ENCODE measurements around the gene GATAD2A.

Gene GATAD2A

DNA sequence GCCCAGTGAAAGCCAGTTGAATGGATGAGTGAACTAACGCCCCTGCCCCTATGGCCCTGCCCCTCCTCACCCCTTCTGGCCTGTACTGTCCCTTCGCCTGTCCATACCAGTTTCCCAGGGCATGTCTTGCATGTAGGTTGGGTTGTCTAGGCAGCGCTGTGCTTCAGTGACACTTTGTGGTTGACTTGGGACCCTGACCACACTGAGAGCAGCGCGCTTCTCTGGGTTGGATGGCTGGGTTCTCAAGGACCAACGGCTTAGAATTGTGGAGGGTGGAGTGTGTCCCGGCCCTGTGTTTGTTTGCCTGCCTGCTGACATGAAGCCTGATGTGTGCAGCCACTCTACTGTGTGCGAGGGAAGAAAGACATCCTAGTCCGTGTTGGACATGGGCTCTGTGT is 15.8 kb downstream of the GATAD2A start:
- no peak for DNase-seq (ENCODE audit: low read depth in 4 of 4, low spot score in 1 of 4)

DNA sequence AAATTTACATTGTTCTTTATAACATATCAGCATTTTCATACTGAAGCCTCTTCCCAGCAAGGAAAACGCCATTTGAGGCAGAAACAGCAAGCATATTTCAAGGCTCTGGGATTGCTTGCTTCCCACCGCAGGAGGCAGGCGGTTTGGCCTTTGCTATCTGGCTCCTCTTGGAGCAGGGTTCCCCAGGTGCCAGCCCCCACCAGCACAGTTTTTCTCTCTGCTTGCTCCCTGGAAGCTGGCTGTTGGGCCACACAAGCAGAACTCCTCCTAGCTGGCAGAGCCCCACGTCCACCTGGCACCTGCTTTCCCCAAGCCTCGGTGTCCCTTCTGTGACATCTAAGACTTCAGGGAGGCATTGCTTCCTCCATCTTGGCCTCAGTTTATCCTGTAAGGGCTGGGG is 16.7 kb downstream of the GATAD2A start:
- no peak for DNase-seq (ENCODE audit: low read depth in 4 of 4, low spot score in 1 of 4)

DNA sequence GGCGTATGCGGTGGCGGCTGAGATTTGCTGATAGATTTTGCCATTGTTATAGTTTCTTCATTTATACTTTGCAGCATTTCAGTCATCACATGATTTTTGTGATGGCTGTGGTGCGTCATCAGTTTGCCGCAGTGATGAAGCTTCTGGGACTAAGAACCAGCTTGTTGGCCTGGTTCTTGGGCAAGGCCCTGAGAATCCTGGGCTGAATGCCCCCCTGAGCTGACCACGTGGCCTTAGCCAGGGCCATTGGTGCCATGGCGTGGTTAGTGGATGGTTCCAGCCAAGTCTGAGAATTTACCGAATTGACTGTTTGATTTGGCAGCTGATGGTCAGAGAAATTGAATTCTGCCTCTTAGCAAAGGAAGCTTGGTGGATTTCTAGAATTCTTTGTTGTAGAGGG is 17.8 kb downstream of the GATAD2A start:
- no peak for DNase-seq (ENCODE audit: low read depth in 4 of 4, low spot score in 1 of 4)

DNA sequence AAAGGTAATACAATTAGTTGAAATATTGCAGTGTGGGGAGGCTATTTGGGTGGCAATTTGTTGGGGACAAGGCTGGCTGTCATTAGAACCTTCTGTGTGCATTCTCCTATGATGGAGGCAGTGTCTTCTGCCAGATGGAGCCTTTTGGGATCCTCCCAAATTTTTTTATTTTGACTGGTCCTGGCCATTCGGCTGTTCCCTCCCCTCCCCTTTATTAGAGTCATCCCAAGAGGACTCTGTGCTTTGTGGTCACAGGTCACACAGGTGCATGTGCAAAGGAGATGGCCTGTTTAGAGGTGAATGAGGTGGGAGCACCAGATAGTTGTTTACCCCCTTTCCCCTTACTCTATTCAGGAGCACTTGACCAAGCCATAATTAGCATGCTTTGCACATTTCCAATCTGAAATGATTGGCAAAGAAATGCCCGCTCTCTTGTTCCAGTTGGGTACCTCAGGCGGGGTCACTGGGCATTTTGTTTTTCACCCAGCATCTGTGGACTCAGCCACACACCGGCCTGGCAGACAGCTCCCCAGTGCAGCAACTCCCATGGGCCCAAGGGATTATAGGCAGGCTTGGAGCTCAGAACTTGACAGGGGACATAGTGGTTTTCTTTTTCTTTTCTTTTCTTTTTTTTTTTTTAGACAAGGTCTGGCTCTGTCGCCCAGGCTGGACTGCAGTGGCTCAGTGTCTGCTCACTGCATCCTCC is 19.8 kb downstream of the GATAD2A start:
- DNase-seq (ENCODE audit: low read depth in 4 of 4, low spot score in 1 of 4), result no peak

DNA sequence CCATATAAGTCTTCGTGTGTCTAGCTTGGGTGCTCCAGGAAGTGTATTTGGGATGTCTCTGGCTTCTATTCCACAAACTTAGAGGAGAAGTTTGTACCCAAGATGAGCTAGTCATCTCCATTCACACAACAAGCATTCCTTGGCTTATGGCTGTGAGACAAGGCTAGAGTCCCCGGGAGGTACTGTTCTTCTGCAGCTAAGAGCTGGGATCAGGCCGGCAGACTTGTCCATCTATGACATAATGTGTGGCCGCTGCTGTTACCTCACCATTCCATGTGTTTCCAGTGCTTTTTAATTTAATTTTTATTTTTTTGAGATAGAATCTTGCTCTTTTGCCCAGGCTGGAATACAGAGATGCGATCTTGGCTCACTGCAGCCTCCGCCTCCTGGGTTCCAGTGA is 20.7 kb downstream of the GATAD2A start:
- DNase-seq (ENCODE audit: low read depth in 4 of 4, low spot score in 1 of 4), result no peak

DNA sequence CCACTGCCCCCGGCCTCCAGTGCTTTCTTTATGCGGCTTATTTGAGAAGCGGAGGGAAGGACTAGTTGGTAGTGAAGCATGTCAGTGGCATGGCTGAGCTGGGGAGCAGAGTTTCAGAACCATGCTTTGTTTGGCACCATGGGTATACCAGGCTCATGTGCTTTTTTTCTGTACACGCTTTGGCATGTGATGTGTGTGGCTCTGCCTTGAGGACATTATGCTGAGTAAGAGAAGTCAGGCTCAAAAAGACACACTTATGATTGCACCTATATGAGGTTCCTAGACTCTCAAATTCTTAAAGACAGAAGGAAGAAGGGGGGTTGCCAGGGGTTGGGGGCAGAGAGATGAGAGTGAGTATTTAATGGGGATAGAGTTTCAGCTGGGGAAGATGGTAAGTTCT is 21.3 kb downstream of the GATAD2A start:
- DNase-seq (ENCODE audit: low read depth in 4 of 4, low spot score in 1 of 4), result no peak

DNA sequence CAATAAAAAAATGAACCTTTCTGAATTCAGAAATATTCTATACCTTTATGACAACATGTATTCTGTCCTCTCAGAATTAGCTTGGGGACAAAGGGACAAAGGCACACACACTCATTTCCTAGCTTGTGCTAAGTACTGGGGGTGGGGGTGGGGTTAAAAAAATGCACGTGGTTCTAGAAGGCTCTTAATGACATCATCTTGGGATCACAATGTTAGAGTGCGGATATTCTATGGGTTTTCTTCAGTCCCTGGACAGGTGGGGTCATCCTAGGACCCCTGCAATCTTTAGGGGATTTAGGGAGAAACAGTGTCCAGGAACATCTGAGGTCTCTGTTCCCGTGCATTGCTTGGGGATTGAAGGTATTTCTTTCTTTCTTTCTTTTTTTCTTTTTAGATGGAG is 21.8 kb downstream of the GATAD2A start:
- DNase-seq (ENCODE audit: low read depth in 4 of 4, low spot score in 1 of 4), result no peak

DNA sequence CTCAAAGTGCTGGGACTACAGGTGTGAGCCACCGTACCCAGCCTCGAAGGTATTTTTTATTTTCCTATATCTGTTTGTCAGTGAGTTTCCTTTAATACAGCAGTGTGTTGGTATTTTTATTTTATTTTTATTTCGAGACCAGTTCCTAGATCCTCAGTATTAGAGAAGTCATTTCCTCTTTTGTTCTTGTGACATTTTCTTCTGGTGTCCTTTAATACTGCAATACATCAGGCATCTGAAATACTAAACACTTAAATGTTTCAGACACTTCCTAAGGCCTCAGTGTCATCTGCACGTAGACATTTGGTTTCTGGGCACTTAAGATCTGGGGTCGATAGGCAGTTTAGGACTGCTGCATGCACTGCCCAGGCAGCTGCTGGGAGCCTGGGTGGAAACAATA is 22.5 kb downstream of the GATAD2A start:
- DNase-seq (ENCODE audit: low read depth in 4 of 4, low spot score in 1 of 4), result no peak

DNA sequence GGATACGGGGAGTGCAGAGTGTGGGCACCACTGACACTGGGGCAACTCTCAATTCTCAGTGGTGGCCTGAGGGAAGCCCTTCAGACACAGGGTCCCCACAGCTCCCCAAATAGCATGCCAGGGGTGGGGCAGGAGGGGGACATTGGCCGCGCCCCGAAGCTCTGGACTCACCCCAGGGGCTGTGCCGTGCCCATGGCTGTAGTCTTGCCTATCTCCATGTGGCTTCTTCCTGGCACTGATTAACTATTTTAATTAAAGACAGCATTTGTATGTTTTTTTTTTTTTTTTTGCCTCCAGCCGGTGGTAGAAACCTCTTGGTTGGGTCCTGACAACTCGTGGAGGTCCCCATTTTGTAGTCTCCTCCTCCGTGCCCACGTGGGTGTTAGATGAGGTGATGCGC is 23.3 kb downstream of the GATAD2A start:
- DNase-seq (ENCODE audit: low read depth in 4 of 4, low spot score in 1 of 4), result no peak

DNA sequence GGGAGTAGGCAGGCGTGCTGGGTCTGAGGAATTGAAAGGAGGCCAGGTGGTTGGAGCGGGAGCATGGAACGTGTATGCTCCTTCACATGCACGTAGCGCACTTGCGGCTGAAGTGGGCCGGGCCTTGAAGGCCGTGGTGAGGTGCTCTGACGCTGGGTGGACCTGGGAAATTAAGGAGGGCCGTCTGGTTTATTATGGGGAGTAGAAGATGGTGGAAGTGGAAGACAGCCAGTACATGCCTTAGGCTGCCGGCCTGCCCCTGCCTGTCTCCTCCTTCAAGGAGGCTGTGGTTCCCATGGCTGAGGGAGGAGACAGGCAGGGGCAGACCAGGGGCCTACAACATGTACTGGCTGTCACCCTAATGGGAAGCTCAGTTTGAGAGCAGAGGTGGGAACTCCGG is 23.9 kb downstream of the GATAD2A start:
- no peak for DNase-seq (ENCODE audit: low read depth in 4 of 4, low spot score in 1 of 4)

DNA sequence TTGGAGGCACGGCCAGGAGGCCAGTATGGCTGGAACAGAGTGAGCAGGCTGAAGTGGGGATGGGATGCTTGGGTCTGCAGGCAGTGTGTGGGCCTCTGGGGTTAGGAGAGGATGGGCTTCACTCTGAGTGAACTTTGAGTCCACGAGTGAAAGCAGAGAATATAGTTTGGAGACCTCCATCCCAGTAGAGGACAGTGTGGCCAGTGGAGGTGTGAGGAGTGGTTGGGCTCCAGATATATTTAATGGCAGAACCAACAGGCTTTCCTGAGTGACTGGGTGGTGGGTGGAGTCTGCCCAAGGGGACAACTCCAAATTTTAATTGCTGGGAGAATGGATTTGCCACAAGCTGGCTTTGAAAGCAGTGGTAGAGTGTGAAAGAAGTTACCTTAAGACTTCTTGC is 27.3 kb downstream of the GATAD2A start:
- DNase-seq (ENCODE audit: low read depth in 4 of 4, low spot score in 1 of 4), result no peak

DNA sequence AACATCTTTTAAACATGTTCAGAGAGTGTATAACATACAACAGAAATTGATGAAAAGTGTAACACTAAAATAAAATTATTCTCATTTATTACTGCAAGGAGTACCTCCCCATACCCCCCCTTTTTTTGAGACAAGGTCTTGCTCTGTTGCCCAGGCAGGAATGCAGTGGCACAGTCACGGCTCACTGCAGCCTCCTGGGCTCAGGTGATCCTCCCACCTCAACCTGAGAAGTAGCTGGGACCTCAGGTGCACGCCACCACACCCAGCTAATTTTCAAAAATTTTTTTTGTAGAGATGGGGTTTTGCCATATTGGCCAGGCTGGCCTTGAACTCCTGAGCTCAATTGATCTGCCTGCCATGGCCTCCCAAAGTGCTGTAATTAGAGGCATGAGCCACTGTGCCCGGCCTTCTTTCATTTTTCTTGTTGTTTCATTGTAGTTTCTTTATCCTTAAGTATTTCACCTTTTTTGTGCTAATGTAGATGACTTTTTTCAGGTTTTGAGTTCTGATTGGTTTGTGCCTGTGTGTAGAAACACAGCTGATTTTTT is 28.3 kb downstream of the GATAD2A start:
- no peak for DNase-seq (ENCODE audit: low read depth in 4 of 4, low spot score in 1 of 4)

DNA sequence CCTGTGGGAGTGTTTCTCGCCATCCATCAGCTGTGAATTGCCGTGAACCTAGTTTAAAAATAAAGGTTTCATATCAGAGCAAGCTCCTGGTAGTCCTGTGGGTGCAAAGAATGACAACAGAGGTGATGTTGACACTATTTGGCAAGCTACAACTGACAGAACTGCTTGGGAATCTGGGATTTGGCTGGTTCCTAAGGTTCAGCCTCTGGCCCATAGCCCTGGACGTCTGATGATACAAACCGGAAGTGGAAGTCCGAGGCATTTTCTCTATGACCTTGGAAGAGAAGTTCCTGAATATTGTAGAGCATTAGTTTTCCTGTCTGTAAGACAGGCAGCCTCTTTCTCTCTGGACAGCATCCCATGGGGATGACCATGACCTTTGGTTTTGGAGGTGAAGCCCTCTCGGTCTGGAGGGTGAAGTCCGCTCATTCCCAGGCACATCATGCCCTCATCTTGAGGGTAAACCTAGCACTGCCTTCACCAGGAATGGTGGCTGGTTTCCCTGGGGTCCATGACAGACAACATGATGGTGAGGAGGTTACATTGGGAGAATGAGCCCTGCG is 29.1 kb downstream of the GATAD2A start:
- DNase-seq (ENCODE audit: low read depth in 4 of 4, low spot score in 1 of 4), result no peak

DNA sequence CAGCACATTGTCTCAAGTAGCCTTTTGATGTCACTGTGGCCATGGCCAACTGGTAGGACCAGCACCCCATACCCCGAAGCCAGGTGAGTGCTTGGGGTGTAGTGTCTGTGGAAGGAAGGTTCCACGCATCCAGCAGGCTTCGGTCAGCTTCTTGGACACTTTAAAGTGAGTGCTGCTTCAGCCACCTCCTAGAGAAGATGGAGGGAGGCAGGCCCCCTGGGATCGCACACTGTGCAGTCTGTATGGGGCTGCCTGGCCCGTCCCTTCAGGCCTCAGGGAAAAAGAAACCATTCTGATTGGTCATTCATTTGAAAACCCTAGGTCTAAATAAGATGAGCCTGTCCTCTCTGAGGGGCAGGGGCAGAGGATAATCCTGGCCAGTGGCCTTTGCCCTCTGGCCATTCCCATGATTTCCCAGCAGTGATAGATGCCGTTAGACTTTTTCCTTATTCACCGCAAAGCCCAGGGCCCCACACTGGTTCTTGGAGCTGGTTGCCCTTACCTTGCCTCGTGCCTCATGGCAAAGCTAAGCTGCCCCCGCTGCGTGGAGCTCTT is 30.7 kb downstream of the GATAD2A start:
- no peak for DNase-seq (ENCODE audit: low read depth in 4 of 4, low spot score in 1 of 4)

DNA sequence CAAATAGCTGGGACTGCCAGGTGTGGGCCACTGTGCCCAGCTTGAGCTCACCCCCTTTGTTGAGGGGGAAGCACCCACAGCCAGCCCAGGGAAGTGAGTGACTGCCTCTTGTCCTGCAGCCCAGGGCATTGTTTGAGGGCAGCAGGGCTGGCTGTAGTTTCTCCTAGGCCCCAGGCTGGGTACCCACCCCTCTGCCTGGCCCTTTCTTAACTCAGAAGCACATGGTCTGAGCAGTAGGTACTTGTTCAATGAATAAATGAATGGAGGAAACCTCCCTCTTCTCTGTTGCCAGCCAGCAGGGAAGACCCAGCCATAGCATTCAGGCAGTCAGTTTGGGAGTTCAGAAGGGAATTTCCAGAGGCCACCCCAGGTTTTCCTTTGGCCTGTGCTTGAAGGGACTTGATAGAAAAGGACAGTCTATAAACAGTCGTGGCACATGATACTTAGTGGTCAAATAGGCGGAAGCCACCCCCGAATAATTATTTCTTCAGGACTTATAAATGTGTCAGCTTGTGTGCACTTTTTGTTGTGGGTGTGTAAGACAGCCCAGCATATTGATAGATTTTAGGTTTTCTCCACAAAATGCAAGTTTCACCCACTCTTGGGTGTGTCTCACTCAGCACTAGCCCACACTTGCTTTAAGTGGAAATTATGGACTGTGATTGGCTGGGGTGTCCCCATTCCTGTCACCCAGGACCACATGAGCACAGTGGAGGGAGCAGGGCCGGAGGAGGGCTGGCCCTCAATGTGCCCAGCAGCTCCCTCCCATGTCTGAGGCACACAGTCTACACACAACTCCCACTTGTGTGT is 33.1 kb downstream of the GATAD2A start:
- no peak for DNase-seq (ENCODE audit: low read depth in 4 of 4, low spot score in 1 of 4)

DNA sequence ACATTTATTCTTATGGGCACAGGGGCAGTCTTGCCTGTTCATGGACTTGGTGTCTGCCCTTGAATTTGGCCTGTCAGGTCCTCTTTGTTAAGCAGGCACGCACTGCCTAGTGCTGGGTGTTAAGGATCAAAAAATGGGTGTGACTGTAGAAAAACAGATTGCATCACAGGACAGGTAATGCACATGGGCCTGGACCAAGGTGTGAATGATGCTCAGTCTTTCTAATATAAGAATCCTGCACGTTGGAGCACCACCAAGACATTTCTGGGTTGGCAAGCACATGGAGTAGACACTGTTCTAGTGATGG is 33.7 kb downstream of the GATAD2A start:
- no peak for DNase-seq (ENCODE audit: low read depth in 4 of 4, low spot score in 1 of 4)

DNA sequence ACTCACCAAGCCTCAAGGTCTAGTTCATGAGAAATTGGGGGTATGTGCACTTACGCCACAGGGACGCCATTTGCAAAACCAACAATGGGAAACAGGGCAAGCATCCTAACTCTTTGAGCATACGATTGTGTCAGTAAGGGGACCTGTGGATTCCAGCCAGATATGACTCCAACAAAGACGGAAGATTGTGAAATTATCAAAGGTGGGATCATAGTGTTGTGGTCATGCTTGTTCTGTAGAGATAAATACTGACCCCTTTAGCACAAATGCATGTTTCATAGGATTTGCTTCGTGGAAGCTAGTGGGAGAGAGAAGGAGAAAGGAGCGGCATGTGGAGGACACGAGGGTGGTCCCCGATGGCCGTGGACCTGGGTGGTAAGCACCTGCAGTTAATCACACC is 37.8 kb downstream of the GATAD2A start:
- no peak for DNase-seq (ENCODE audit: low read depth in 4 of 4, low spot score in 1 of 4)

DNA sequence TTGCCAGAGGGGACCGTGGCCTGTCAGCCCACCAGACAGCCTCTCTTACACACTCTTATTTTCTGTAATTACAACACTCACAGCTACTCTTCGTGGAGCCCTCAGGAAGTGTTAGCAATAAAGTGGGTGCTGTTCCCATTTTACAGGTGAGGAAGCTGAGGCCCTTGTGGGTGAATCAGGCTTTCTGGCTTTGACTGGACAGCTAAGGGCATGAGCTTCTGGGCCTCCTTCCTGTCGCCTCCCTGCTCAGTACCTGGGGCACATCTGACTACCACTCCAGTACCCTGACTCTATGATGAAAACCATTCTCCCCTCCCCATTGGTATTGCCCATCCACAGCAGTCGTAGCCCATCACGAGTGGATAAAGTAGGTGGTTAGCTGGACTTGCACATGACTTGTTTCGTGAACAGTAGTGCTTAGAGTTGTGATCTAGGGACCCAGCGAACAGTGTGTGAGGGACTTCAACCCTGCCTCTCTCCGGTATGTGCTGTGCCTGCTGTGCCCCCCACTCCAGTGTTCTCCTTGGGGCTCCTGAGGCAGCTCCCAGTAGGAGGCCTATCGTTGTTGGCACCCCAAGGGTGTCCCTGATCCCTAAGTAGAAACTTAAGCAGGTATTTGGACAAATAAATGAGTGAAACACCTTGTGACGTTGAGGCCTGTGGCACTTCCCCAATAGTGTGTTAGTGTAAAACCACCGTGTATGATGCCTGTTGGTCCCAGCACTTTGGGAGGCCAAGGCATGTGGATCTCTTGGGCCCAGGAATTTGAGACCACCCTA is 38.6 kb downstream of the GATAD2A start:
- no peak for DNase-seq (ENCODE audit: low read depth in 4 of 4, low spot score in 1 of 4)

DNA sequence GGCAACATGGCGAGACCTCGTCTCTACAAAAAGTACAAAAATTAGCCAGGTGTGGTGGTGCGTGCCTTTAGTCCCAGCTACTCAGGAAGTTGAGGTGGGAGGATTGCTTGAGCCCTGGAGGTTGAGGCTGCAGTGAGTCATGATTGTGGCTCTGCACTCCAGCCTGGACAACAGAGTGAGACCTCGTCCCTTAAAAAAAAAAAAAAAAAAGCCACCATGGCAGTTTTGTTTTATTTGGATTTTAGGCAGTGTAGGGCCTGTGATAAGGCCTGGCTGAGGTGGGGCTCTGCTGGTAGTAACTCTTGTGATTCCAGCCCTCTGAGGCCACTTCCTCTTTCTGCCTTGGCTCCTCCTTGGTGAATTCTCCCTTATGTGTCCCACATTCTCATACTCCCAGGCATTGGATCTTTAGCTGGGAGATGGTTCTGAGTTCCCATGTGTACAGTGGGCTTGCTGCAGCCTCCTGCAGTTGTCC is 39.2 kb downstream of the GATAD2A start:
- no peak for DNase-seq (ENCODE audit: low read depth in 4 of 4, low spot score in 1 of 4)

DNA sequence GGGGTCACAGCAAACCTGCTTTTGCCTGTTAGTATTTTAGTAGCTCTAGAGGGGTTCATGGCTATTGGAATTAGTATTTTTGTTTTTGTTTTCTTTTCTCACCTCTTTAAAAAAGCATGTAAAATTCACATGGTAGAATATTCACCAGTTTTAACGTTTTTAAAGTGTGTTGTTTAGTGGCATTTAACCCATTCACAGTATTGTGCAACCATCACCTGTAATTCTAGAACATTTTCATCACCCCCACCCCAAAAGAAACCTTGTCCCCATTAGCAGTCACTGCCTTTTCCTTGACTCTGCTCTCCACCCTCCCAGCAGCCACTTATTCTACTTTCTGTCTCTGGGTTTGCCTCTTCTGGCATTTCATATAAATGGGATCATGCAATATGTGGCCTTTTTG is 39.8 kb downstream of the GATAD2A start:
- no peak for DNase-seq (ENCODE audit: low read depth in 4 of 4, low spot score in 1 of 4)

DNA sequence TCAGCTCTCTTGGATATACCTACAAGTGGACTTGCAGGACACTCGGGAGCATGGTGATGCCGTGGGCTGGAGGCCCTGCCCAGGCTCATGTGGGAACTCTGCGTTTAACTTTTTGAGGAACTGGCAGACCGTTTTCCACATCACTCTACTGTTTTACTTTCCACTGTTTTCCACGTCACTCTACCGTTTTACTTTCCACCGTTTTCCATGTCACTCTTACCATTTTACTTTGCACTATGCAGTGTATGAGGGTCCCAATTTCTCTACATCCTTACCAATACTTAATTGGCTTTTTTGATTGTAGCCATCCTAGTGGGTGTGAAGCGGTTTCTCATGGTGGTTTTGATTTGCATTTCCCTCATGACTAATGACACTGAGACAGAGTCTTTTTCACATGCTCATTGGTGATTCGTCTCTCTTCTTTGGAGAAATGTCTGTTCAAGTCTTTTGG is 40.5 kb downstream of the GATAD2A start:
- no peak for DNase-seq (ENCODE audit: low read depth in 4 of 4, low spot score in 1 of 4)

Data from stimulated activated CD4-positive, alpha-beta T cell treated with anti-CD3 and anti-CD28 coated beads, Interleukin-1b, Interleukin-23, amount 100 ng/mL, for 24 hours (primary cell).